B cell (primary cell): ENCODE results near the gene FAM217A. TPM values are rescaled to one million over a fixed set of nuclear protein-coding genes. Genes with fewer than 3 reads are reported as not detected.

Experiments used
- ATAC-seq: fragments of 200-7000 bp; cut with Tn5 transposase; one replicate; pipeline ENCODE4 v1.10.0; 2021; ENCODE audit warnings: low read depth, mild to moderate bottlenecking, moderate number of reproducible peaks, moderate library complexity
- CTCF ChIA-PET: fragments of 350-600 bp; sonication (Branson Sonifier 250); formaldehyde crosslinking; loops from one replicate; lab custom pipeline; 2021; ENCODE audit warnings: antibody characterized with exemption, inconsistent platforms; lab: Charles Lee
- POLR2A ChIA-PET: fragments of 350-600 bp; sonication (Branson Sonifier 250); formaldehyde crosslinking; loops from one replicate; lab custom pipeline; 2021; ENCODE audit warnings: antibody characterized with exemption; lab: Charles Lee
- DNase-seq: peaks from one replicate; pipeline ENCODE4 v3.0.0; 2013
- H2AFZ ChIP-seq: 2 replicates; pipeline ENCODE4 v1.6.1; 2012; ENCODE audit warnings: mild to moderate bottlenecking, low read depth, low read length; ENCODE audit not compliant: insufficient read depth, poor library complexity, severe bottlenecking
- H3K27ac ChIP-seq, 2 donors: 1 replicate in 1 of 2; 2 replicates in 1 of 2; pipeline ENCODE4 v1.5.1; 2012 to 2013; ENCODE audit warnings: low read length in 2 of 2, mild to moderate bottlenecking in 2 of 2, moderate library complexity in 1 of 2
- H3K27me3 ChIP-seq, 4 experiments: fragments of 200-600 bp in 1 of 4; sonication (generic) in 1 of 4; replicated peaks in 1 of 4; 1 replicate in 2 of 4; 2 replicates in 2 of 4; pipeline versions ENCODE4 v1.6.1 to v1.7.0; 2013 to 2016; ENCODE audit warnings: low read length in 3 of 4, mild to moderate bottlenecking in 2 of 4, mixed read lengths in 1 of 4, moderate library complexity in 1 of 4; ENCODE audit not compliant: insufficient read depth in 4 of 4, control insufficient read depth in 3 of 4; ENCODE audit errors: control extremely low read depth in 1 of 4
- H3K36me3 ChIP-seq, 2 experiments: replicated peaks in 1 of 2; 1 replicate in 1 of 2; 2 replicates in 1 of 2; pipeline versions ENCODE4 v1.6.1 to v1.7.1; 2013; ENCODE audit warnings: low read length in 1 of 2; ENCODE audit not compliant: insufficient read depth in 2 of 2, control insufficient read depth in 1 of 2; ENCODE audit errors: control extremely low read depth in 1 of 2, extremely low read depth in 1 of 2
- H3K4me1 ChIP-seq, 2 donors: fragments of 200-600 bp in 1 of 2; sonication (generic) in 1 of 2; 1 replicate in 1 of 2; 2 replicates in 1 of 2; pipeline versions ENCODE4 v1.5.1 to v1.6.1; 2013 to 2017; ENCODE audit warnings: low read length in 2 of 2; ENCODE audit not compliant: control insufficient read depth in 2 of 2, insufficient read depth in 2 of 2
- H3K4me2 ChIP-seq: replicated peaks from 2 replicates; pipeline ENCODE3; 2012; ENCODE audit warnings: mild to moderate bottlenecking, low read depth, low read length; ENCODE audit not compliant: poor library complexity, severe bottlenecking
- H3K4me3 ChIP-seq, 5 experiments: fragments of 200-600 bp in 1 of 5; sonication (generic) in 1 of 5; 1 replicate in 3 of 5; 2 replicates in 2 of 5; pipeline versions ENCODE4 v1.5.1 to v1.7.0; 2011 to 2016; ENCODE audit warnings: low read length in 4 of 5, mild to moderate bottlenecking in 4 of 5, low read depth in 2 of 5, control low read depth in 1 of 5, moderate library complexity in 1 of 5; ENCODE audit not compliant: insufficient read depth in 1 of 5; ENCODE audit errors: control extremely low read depth in 1 of 5, extremely low read depth in 1 of 5
- H3K79me2 ChIP-seq: fragments of 200-600 bp; sonication (generic); one replicate; pipeline ENCODE4 v1.6.0; 2016; ENCODE audit warnings: low read length; ENCODE audit not compliant: control insufficient read depth, insufficient read depth
- H3K9ac ChIP-seq: fragments of 200-600 bp; sonication (generic); 2 replicates; pipeline ENCODE4 v1.6.1; 2017; ENCODE audit warnings: mild to moderate bottlenecking, low read length, moderate library complexity
- H3K9me3 ChIP-seq, 3 donors: one replicate each; pipeline versions ENCODE4 v1.6.1 to v1.7.1; 2013; ENCODE audit warnings: low read length in 2 of 3; ENCODE audit not compliant: control insufficient read depth in 2 of 3, insufficient read depth in 1 of 3; ENCODE audit errors: control extremely low read depth in 1 of 3
- H4K20me1 ChIP-seq: 2 replicates; pipeline ENCODE4 v1.6.0; 2012; ENCODE audit warnings: mild to moderate bottlenecking, low read length; ENCODE audit not compliant: insufficient read depth, control insufficient read depth, poor library complexity, severe bottlenecking
- H3K27ac Mint-ChIP-seq: one replicate; pipeline ENCODE4 v1.8.0; 2021; ENCODE audit warnings: mixed read lengths
- H3K27me3 Mint-ChIP-seq: one replicate; pipeline ENCODE4 v1.8.0; 2021; ENCODE audit warnings: mixed read lengths
- H3K4me1 Mint-ChIP-seq: one replicate; pipeline ENCODE4 v1.8.0; 2021; ENCODE audit warnings: mixed read lengths
- H3K4me3 Mint-ChIP-seq: one replicate; pipeline ENCODE4 v1.8.0; 2021; ENCODE audit warnings: mixed read lengths
- H3K9me3 Mint-ChIP-seq: one replicate; pipeline ENCODE4 v1.8.0; 2022; ENCODE audit warnings: mixed read lengths; ENCODE audit not compliant: insufficient read depth
- CTCF ChIP-seq: fragments of 200-600 bp; IDR thresholded peaks from one replicate; pipeline ENCODE4 v1.8.0; 2022; ENCODE audit warnings: antibody characterized with exemption, mild to moderate bottlenecking
- EZH2 ChIP-seq: IDR thresholded peaks from 2 replicates; pipeline ENCODE4 v1.6.1; 2012; ENCODE audit warnings: borderline replicate concordance, low read depth, mild to moderate bottlenecking, moderate library complexity, low read length; ENCODE audit not compliant: insufficient read depth, poor library complexity, severe bottlenecking
- WGBS: methylation state at CpG from one replicate; pipeline ENCODE4 v1.1.5; 2013; ENCODE audit warnings: missing lambda C conversion rate; ENCODE audit not compliant: insufficient coverage; 5-methylcytosine and 5-hydroxymethylcytosine counted together
- intact Hi-C: fragments of 100-400 bp; cut with micrococcal nuclease; formaldehyde crosslinking; loops from one replicate; pipeline ENCODE4 v1.10.0; 2022
- polyA plus RNA-seq: library from polyadenylated mRNA; depleted of rRNA; stranded (reverse); fragments of >200 nt; gene quantifications from 2 replicates; pipeline ENCODE4 v1.2.3, GENCODE V29; 2012
- total RNA-seq, 2 donors: library from RNA; stranded (reverse); fragments of 120-200 nt in 1 of 2; gene quantifications; 1 replicate in 1 of 2; 2 replicates in 1 of 2; pipeline versions ENCODE4 v1.2.3 to v1.2.4, GENCODE V29; 2013 to 2022

Gene FAM217A
- total and polyA plus RNA-seq, 2 donors (not counting 1 experiment from before 2014, with no cell fraction given) = not detected

GRCh38 chr6:4088704-4089103, 9.8 kb upstream of the FAM217A start:
- CTCF ChIA-PET = no interaction called here
- 94% methylated on average over 7 of the region's 7 CpGs for WGBS
- H3K4me2 ChIP-seq = no peak overlapping the region

GRCh38 chr6:4085332-4085700, 6.4 kb upstream of the FAM217A start:
- CTCF ChIA-PET = no interaction called here
- H3K27ac Mint-ChIP-seq = no peak overlapping the region
- no peak for ATAC-seq

More at GRCh38 chr6:4088704-4089103, 9.8 kb upstream of the FAM217A start:
- Histone ChIP-seq H3K27ac (no peak overlapping the region), H3K36me3 (no peaks in the 10 kb centered on the region), H4K20me1 (no peaks in the 10 kb centered on the region), H3K27me3 (no peaks in the 10 kb centered on the region), H2AFZ (no peak overlapping the region), H3K9me3 (no peaks in the 10 kb centered on the region), H3K4me1 (no peaks in the 10 kb centered on the region), H3K4me3 (no peak overlapping the region), H3K79me2 (no peaks in the 10 kb centered on the region), H3K9ac (no peak overlapping the region)
- intact Hi-C loops = no loop called here
- peaks cover 3% of the 10 kb centered on the region for H3K27me3 Mint-ChIP-seq
- no peak overlapping the region for H3K4me3 Mint-ChIP-seq
- H3K9me3 Mint-ChIP-seq = no peaks in the 10 kb centered on the region
- POLR2A ChIA-PET = no interaction called here
- H3K4me1 Mint-ChIP-seq = no peaks in the 10 kb centered on the region
- ATAC-seq = no peak
- no peak for DNase-seq
- TF ChIP-seq EZH2 (no peak), CTCF (no peak)
- no peak overlapping the region for H3K27ac Mint-ChIP-seq

More at GRCh38 chr6:4085332-4085700, 6.4 kb upstream of the FAM217A start:
- Histone ChIP-seq H3K9me3 (no peaks in the 10 kb centered on the region), H3K9ac (no peak overlapping the region), H3K4me2 (no peak overlapping the region), H3K27me3 (no peaks in the 10 kb centered on the region), H3K4me3 (no peak overlapping the region), H4K20me1 (no peaks in the 10 kb centered on the region), H3K36me3 (no peaks in the 10 kb centered on the region), H2AFZ (no peak overlapping the region), H3K27ac (no peak overlapping the region), H3K4me1 (no peaks in the 10 kb centered on the region), H3K79me2 (no peaks in the 10 kb centered on the region)
- TF ChIP-seq EZH2 = no peak
- no peak for TF ChIP-seq CTCF
- no peaks in the 10 kb centered on the region for H3K4me1 Mint-ChIP-seq
- no peaks in the 10 kb centered on the region for H3K9me3 Mint-ChIP-seq
- no peak overlapping the region for H3K4me3 Mint-ChIP-seq
- intact Hi-C loops = no loop called here
- POLR2A ChIA-PET = no interaction called here
- WGBS = no CpG with 5 or more reads among the region's 1 CpG
- peaks cover 3% of the 10 kb centered on the region for H3K27me3 Mint-ChIP-seq
- no peak for DNase-seq
